HepG2 (cell line): Measurements from ENCODE around the gene ATP6V0A1. TPM values are rescaled to one million over a fixed set of nuclear protein-coding genes. Genes with fewer than 3 reads are reported as not detected.

Experiments used
- ATF7-NPFF ChIP-seq: sonication (generic); formaldehyde crosslinking; IDR thresholded peaks from 2 replicates; pipeline ENCODE4 v1.8.1; 2023; ENCODE audit warnings: mild to moderate bottlenecking, low read depth, missing genetic modification reagents, moderate library complexity
- CHD4 ChIP-seq: fragments of 200-600 bp; sonication (generic); IDR thresholded peaks from 2 replicates; pipeline ENCODE4 v1.7.0; 2017; ENCODE audit warnings: mild to moderate bottlenecking, low read length, borderline replicate concordance
- GFI1 ChIP-seq: sonication (generic); formaldehyde crosslinking; IDR thresholded peaks from 2 replicates; pipeline ENCODE4 v1.5.0; 2020; ENCODE audit warnings: missing genetic modification reagents, mild to moderate bottlenecking, borderline replicate concordance
- HMG20B ChIP-seq: conservative IDR thresholded peaks from 2 replicates; pipeline ENCODE4 v1.6.1; 2016; ENCODE audit warnings: missing genetic modification reagents, missing compliant biosample characterization
- MEF2D ChIP-seq: sonication (generic); formaldehyde crosslinking; IDR thresholded peaks from 2 replicates; pipeline ENCODE4 v1.5.1; 2020; ENCODE audit warnings: mild to moderate bottlenecking, missing genetic modification reagents
- NR3C1 ChIP-seq: sonication (generic); formaldehyde crosslinking; IDR thresholded peaks from 2 replicates; pipeline ENCODE4 v1.4.0; 2020; ENCODE audit warnings: missing genetic modification reagents
- PHF8 ChIP-seq: sonication (generic); formaldehyde crosslinking; IDR thresholded peaks from 2 replicates; pipeline ENCODE4 v1.5.0; 2020; ENCODE audit warnings: missing genetic modification reagents
- RFX1 ChIP-seq: fragments of 450-650 bp; IDR thresholded peaks from 2 replicates; pipeline ENCODE4 v1.6.1; 2017
- RFX3 ChIP-seq: IDR thresholded peaks from 2 replicates; pipeline ENCODE4 v1.6.1; 2016; ENCODE audit warnings: missing biosample characterization, missing genetic modification reagents
- SETDB1 ChIP-seq: sonication (generic); formaldehyde crosslinking; IDR thresholded peaks from 2 replicates; pipeline ENCODE4 v1.5.1; 2020; ENCODE audit warnings: missing genetic modification reagents, mild to moderate bottlenecking, borderline replicate concordance
- SMAD9 ChIP-seq: sonication (generic); formaldehyde crosslinking; IDR thresholded peaks from 2 replicates; pipeline ENCODE4 v1.5.1; 2020; ENCODE audit warnings: mild to moderate bottlenecking, missing genetic modification reagents
- ZNF121 ChIP-seq: sonication (generic); formaldehyde crosslinking; IDR thresholded peaks from 2 replicates; pipeline ENCODE4 v1.5.0; 2020; ENCODE audit warnings: mild to moderate bottlenecking, missing genetic modification reagents
- ZNF75D ChIP-seq: sonication (generic); formaldehyde crosslinking; IDR thresholded peaks from 2 replicates; pipeline ENCODE4 v1.8.1; 2023; ENCODE audit warnings: missing genetic modification reagents, mild to moderate bottlenecking, borderline replicate concordance
- ZNF816 ChIP-seq: sonication (generic); formaldehyde crosslinking; IDR thresholded peaks from 2 replicates; pipeline ENCODE4 v1.8.0; 2022; ENCODE audit warnings: missing genetic modification reagents, mild to moderate bottlenecking, borderline replicate concordance
- ZNF879 ChIP-seq: sonication (generic); formaldehyde crosslinking; IDR thresholded peaks from 2 replicates; pipeline ENCODE4 v1.8.1; 2023; ENCODE audit warnings: missing genetic modification reagents
- polyA plus RNA-seq, 8 experiments: library from polyadenylated mRNA; depleted of rRNA in 3 of 8; stranded (reverse) in 7 of 8; unstranded in 1 of 8; fragments of >200 nt; fragmentation: Illumina TruSeq in 4 of 8; extraction: Trizol in 4 of 8; gene quantifications; 2 replicates each; pipeline versions ENCODE4 v1.2.1 to v1.2.3, GENCODE V29; 2011 to 2016; ENCODE audit warnings: low read depth in 4 of 8, missing spikeins in 1 of 8, mixed read lengths in 1 of 8; ENCODE audit not compliant: insufficient read depth in 1 of 8
- total RNA-seq, 5 experiments: library from RNA; depleted of rRNA; stranded (reverse); fragments of >200 nt; fragmentation: Illumina TruSeq; extraction: Trizol; gene quantifications; 2 replicates each; pipeline ENCODE4 v1.2.3, GENCODE V29; 2016; ENCODE audit warnings: low read depth in 1 of 5
- TF ChIP-seq, protein P1 (sequence below): sonication (generic); formaldehyde crosslinking; IDR thresholded peaks from 2 replicates; pipeline ENCODE4 v1.4.0; 2020; ENCODE audit warnings: missing genetic modification reagents
- TF ChIP-seq, protein P2 (sequence below): sonication (generic); formaldehyde crosslinking; conservative IDR thresholded peaks from 2 replicates; pipeline ENCODE4 v1.4.0; 2020; ENCODE audit warnings: missing genetic modification reagents
- TF ChIP-seq, protein P3 (sequence below): sonication (generic); formaldehyde crosslinking; IDR thresholded peaks from 2 replicates; pipeline ENCODE4 v1.8.1; 2022; ENCODE audit warnings: mild to moderate bottlenecking, missing genetic modification reagents
- TF ChIP-seq, protein P4 (sequence below): sonication (generic); formaldehyde crosslinking; IDR thresholded peaks from 2 replicates; pipeline ENCODE4 v1.4.0; 2020; ENCODE audit warnings: missing genetic modification reagents
- TF ChIP-seq, protein P5 (sequence below): sonication (generic); formaldehyde crosslinking; IDR thresholded peaks from 2 replicates; pipeline ENCODE4 v1.8.1; 2023; ENCODE audit warnings: mild to moderate bottlenecking, missing genetic modification reagents

The ATP6V0A1 gene
- total and polyA plus RNA-seq, 2 of the 13 experiments (the other 11 are each of a cell fraction or from before 2014, with no cell fraction given) = 27.9 to 54.1 TPM

DNA sequence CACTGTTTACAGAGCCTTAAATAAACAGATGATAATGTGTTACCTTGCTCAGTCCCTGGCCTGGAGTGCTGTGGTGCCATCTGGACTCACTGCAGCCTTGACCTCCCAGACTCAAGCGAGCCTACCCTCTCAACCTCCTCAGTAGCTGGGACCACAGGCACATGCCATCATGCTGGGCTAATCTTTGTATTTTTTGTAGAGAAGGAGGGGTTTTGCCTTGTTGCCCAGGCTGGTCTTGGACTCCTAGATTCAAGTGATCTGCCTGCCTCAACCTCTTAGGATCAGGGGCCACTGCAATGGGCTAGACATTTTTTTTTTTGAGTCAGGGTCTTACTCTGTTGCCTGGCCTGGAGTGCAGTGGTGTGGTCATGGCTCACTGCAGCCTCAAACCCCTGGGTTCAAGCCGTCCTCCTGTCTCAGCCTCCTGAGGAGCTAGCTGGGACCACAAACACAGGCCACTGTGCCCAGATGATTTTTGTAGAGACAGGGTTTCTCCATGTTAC is 72.3 kb downstream of the ATP6V0A1 start (continued):
- TF ChIP-seq SMAD9 (CRISPR knock-in tag) = no peak
- no peak; the same call in 1 of the 2 replicates for TF ChIP-seq PHF8
- TF ChIP-seq NR3C1 (CRISPR knock-in tag) = no peak
- TF ChIP-seq MEF2D = peak; percentile 97
- TF ChIP-seq GFI1 = peak; percentile 65
- TF ChIP-seq RFX3 (CRISPR knock-in tag) = no peak; the same call in 1 of the 2 replicates
- TF ChIP-seq, protein P1, sequence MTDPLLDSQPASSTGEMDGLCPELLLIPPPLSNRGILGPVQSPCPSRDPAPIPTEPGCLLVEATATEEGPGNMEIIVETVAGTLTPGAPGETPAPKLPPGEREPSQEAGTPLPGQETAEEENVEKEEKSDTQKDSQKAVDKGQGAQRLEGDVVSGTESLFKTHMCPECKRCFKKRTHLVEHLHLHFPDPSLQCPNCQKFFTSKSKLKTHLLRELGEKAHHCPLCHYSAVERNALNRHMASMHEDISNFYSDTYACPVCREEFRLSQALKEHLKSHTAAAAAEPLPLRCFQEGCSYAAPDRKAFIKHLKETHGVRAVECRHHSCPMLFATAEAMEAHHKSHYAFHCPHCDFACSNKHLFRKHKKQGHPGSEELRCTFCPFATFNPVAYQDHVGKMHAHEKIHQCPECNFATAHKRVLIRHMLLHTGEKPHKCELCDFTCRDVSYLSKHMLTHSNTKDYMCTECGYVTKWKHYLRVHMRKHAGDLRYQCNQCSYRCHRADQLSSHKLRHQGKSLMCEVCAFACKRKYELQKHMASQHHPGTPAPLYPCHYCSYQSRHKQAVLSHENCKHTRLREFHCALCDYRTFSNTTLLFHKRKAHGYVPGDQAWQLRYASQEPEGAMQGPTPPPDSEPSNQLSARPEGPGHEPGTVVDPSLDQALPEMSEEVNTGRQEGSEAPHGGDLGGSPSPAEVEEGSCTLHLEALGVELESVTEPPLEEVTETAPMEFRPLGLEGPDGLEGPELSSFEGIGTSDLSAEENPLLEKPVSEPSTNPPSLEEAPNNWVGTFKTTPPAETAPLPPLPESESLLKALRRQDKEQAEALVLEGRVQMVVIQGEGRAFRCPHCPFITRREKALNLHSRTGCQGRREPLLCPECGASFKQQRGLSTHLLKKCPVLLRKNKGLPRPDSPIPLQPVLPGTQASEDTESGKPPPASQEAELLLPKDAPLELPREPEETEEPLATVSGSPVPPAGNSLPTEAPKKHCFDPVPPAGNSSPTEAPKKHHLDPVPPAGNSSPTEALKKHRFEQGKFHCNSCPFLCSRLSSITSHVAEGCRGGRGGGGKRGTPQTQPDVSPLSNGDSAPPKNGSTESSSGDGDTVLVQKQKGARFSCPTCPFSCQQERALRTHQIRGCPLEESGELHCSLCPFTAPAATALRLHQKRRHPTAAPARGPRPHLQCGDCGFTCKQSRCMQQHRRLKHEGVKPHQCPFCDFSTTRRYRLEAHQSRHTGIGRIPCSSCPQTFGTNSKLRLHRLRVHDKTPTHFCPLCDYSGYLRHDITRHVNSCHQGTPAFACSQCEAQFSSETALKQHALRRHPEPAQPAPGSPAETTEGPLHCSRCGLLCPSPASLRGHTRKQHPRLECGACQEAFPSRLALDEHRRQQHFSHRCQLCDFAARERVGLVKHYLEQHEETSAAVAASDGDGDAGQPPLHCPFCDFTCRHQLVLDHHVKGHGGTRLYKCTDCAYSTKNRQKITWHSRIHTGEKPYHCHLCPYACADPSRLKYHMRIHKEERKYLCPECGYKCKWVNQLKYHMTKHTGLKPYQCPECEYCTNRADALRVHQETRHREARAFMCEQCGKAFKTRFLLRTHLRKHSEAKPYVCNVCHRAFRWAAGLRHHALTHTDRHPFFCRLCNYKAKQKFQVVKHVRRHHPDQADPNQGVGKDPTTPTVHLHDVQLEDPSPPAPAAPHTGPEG (CRISPR knock-in tag) = no peak
- no peak for TF ChIP-seq RFX1
- peak; percentile 67; the same call in 1 of the 2 replicates for TF ChIP-seq ATF7-NPFF (CRISPR knock-in tag)
- peak; percentile 89; the same call in 1 of the 2 replicates for TF ChIP-seq ZNF816
- TF ChIP-seq, protein P2, sequence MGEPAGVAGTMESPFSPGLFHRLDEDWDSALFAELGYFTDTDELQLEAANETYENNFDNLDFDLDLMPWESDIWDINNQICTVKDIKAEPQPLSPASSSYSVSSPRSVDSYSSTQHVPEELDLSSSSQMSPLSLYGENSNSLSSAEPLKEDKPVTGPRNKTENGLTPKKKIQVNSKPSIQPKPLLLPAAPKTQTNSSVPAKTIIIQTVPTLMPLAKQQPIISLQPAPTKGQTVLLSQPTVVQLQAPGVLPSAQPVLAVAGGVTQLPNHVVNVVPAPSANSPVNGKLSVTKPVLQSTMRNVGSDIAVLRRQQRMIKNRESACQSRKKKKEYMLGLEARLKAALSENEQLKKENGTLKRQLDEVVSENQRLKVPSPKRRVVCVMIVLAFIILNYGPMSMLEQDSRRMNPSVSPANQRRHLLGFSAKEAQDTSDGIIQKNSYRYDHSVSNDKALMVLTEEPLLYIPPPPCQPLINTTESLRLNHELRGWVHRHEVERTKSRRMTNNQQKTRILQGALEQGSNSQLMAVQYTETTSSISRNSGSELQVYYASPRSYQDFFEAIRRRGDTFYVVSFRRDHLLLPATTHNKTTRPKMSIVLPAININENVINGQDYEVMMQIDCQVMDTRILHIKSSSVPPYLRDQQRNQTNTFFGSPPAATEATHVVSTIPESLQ (CRISPR knock-in tag) = 0 out of 2 replicates have a peak, but pooled peaks have one; percentile 30
- TF ChIP-seq, protein P3, sequence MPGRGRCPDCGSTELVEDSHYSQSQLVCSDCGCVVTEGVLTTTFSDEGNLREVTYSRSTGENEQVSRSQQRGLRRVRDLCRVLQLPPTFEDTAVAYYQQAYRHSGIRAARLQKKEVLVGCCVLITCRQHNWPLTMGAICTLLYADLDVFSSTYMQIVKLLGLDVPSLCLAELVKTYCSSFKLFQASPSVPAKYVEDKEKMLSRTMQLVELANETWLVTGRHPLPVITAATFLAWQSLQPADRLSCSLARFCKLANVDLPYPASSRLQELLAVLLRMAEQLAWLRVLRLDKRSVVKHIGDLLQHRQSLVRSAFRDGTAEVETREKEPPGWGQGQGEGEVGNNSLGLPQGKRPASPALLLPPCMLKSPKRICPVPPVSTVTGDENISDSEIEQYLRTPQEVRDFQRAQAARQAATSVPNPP (CRISPR knock-in tag) = no peak
- TF ChIP-seq, protein P4, sequence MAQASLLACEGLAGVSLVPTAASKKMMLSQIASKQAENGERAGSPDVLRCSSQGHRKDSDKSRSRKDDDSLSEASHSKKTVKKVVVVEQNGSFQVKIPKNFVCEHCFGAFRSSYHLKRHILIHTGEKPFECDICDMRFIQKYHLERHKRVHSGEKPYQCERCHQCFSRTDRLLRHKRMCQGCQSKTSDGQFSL (CRISPR knock-in tag) = 0 out of 2 replicates have a peak, but pooled peaks have one; percentile 64
- TF ChIP-seq, protein P5, sequence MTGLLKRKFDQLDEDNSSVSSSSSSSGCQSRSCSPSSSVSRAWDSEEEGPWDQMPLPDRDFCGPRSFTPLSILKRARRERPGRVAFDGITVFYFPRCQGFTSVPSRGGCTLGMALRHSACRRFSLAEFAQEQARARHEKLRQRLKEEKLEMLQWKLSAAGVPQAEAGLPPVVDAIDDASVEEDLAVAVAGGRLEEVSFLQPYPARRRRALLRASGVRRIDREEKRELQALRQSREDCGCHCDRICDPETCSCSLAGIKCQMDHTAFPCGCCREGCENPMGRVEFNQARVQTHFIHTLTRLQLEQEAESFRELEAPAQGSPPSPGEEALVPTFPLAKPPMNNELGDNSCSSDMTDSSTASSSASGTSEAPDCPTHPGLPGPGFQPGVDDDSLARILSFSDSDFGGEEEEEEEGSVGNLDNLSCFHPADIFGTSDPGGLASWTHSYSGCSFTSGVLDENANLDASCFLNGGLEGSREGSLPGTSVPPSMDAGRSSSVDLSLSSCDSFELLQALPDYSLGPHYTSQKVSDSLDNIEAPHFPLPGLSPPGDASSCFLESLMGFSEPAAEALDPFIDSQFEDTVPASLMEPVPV = peak; percentile 50; the same call in 1 of the 2 replicates
- TF ChIP-seq ZNF121 (CRISPR knock-in tag) = no peak
- peak; percentile 90; the same call in 1 of the 2 replicates for TF ChIP-seq CHD4
- no peak for TF ChIP-seq ZNF879 (CRISPR knock-in tag)
- TF ChIP-seq ZNF75D = no peak
- TF ChIP-seq HMG20B (CRISPR knock-in tag) = peak; percentile 84
- TF ChIP-seq SETDB1 (CRISPR knock-in tag) = no peak
